SKM-1 treated with dmso at 0.1 percent for 144 hours (cell line): Measurements from ENCODE around the gene SMURF1.

ENCODE experiments used
- DNase-seq: peaks from one replicate; lab custom pipeline; 2025; ENCODE audit not compliant: unreplicated experiment; lab: John Stamatoyannopoulos, UW

Gene SMURF1

GRCh38 chr7:99141841-99142726, 1.8 kb downstream of the SMURF1 start:
- DNase-seq: peak; percentile 41

DNA sequence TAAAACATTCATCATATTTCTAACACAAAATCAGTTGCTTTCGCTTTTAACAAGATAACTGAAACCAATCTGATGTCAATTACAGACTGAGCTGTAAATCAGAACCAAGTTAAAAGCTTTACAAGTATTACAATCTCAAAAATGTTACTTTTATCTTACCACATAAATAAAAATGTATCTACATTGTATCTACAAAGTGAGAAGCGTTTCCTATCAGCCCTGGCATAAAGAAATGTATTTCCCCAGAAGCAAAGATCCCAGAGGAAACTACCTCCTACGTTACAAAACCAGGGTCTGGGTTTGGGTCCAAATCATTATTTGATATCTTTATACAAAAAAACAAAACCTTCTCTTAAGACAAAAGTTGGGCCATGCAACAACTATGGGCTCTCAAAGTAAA, 2.6 kb downstream of the SMURF1 start:
- DNase-seq: no peak

DNA sequence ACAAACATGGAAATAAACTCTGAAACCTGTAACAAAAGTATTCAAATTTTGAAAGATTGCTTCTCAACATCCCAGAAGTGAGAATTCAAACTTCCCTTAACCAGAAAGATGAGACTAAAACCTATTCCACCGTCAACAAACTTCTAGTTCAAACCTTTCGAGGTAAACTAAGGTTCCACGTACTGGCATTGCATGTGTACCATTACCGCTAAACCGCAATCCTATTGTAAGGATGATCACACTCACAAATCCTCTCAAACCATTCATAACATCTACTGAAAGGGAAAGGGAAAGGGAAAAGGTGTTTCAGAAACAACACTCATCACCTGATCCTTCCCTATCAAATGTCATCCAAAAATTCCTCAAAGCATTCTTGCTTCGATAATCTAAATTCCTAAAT, 3.1 kb downstream of the SMURF1 start:
- DNase-seq: no peak

GRCh38 chr7:99139036-99139435, 4.9 kb downstream of the SMURF1 start:
- no peak for DNase-seq

DNA sequence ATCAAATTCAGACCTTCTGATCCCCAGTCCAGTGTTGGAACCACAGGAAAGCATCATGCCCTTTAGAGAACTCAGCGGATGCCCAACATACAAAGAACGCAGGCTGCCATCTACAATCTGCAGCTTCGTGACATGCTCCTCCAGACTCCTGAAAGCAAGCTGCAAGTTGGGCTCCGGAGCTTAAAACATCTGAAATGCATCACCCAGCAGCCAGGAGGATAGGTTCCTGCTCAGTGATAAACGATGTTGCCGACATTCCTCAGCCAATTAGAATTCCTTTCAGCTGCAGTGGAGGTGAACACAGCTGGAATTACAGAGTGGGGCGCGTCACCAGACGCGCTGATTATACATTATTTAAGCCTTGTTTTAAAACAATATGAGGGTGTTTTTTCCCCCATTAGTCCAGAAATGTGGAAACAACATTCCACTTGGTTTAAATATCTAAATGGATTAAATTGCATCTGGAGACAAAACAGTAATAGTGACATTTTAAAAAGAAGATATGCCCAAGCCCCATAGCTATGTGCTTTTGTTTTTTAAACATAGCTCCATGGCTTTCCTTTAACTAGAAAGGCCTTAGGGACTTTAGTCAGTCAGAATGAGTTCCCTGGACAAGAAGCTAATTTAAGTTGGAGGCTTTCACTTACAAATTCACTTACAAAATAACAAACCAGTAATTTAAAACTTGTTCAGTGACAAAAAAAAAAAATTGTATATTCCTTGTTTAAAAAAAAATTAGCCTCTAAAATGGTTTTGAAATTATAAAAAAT, 6.3 kb downstream of the SMURF1 start:
- DNase-seq: no peak

DNA sequence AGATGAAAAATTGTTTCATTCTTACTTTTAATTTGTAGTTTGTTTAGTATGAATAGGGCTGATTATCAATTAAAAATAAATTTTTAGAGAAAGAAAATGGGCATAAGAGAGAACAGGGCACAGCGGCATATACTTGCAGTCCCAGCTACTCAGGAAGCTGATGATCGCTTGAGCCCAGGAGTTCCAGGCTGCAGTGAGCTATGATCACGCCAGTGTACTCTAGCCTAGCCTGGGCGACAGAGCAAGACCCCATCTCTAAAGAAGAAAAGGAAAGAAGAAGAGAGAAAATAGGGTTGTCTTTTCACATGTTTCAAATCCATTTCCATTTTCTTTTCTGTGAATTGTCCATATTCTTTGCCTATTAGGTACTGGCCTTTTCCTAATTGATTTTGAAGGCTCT, 8.0 kb downstream of the SMURF1 start:
- DNase-seq: no peak

GRCh38 chr7:99133766-99134564, 9.9 kb downstream of the SMURF1 start:
- DNase-seq: no peak

GRCh38 chr7:99132595-99133321, 11.2 kb downstream of the SMURF1 start:
- DNase-seq: no peak

DNA sequence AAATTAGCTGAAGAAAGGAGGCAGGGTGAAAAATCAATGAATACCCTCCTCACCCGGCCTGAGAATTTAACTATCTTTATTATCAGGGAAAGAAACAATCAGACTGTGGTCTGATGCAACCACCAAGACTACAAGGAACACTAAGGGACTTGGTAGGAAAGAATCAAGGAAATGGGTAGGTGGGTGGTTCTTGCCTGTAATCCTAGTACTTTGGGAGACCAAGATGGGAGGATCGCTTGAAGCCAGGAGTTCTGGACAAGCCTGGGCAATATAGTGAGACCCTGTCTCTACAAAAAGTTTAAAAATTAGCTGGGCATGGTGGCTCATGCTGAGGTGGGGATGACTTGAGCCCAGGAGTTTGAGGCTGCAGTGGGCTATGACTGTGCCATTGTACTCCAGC, 12.6 kb downstream of the SMURF1 start:
- no peak for DNase-seq

- DNase-seq: no peak
Measured at GRCh38 chr7:99129536-99129935, 14.4 kb downstream of the SMURF1 start.

GRCh38 chr7:99129001-99129400, 14.9 kb downstream of the SMURF1 start:
- no peak for DNase-seq

DNA sequence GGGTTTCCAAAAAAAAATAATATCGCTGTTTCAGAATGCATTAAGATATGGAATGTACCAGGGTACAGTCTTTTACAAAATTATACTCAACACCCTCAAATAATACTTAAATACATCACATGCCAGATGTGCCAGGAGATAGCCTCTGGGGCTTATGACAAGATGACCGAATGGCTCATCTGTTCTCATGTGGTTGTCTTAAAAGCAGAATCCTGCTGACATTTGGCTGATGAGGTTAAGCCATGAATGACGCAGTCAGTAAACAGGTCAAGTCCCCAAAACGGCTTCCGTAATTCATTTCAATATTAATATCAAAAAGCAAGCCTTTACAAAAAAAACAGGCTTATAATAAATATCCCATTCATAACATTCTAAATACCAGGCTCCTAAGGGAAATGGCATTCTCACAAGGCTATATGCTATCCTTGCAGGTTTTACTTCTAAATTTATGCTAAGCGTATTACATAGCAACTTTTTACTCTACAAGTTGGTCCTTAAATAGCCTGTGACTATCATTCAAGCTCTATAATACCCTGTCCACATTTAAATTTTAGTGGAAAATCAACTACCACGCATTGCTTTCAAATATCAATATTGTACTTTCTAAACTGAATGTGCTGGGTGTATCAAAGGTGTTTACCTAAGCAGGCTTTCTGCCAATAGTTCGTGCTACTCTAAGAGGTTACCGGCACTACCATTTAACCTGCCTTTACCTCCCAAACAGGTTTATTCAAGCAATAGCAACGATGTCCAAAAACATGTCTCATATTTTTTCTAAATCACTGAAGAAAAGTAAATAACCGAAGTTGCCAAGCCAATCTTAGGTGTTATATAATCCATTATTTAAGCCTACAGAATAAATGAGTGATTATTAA, 15.6 kb downstream of the SMURF1 start:
- DNase-seq: no peak

GRCh38 chr7:99127636-99128035, 16.3 kb downstream of the SMURF1 start:
- DNase-seq: no peak

- DNase-seq: no peak
Measured at GRCh38 chr7:99126921-99127553, 16.9 kb downstream of the SMURF1 start.

DNA sequence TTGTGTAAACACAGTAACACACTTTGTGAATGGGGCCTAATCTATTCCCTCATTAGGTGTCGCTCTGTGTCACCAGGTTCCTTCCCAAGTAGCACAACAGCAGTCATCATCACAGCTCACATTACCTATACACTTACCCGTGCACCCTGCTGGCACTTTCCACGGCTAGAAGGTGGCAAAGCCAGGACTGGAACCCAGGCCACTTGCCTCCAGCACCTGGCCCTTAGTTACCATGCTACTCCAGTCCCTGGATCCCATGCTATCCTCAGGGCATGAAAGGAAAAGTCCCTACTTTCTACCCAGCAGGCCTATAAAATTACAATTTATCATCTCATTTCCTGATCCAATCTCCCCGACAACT, 18.4 kb downstream of the SMURF1 start:
- DNase-seq: no peak

DNA sequence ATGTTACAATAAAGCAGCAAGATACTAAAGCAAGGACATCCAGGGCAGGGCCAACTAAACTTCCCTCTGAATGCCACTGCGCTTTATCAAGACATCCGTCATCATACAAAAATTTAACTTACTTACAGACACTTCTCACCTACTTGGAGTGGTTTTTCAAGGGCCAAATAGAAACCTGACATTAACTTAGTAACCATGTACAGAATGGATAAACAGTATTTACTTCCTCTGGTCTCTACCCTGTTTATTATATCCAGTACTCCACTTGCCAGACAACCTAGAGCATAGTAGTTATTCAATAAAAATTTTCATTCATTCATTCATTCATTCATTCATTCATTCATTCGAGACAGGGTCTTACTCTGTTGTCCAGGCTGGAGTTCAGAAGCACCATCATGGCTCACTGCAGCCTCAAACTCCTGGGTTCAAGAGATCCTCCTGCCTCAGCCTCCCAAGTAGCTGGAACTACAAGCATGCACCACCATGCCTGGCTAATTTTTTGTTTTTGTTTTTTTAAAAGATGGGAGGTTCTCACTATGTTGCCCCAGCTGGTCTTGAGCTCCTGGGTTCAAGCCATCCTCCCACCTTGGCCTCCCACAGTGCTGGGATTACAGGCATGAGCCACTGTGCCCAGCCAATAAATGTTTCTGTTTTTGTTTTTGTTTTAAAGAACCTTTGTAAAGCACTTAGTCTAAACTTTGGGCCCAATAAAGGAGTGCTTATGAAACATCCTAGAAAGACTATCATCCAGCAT, 19.0 kb downstream of the SMURF1 start:
- DNase-seq: no peak

DNA sequence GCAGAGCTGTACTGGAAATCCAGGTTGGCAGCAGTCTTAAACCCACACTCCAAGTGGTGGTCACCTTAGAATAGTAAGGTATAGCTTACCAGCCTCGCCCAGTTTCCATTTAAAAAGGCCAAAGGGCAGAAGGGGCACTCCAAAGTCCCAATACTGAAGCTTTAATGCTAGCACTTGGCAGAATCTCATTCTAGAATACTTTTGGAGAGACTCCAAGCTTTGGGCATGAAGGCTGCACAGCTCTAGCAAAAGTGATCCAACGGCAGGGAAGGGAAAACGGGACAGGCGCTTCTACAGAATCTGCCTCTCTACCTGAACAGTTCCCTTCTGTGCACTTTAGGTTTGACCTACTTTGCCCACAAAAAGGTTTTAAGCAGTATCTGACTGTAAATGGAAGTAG, 19.7 kb downstream of the SMURF1 start:
- DNase-seq: no peak

- DNase-seq: no peak
Measured at GRCh38 chr7:99123571-99124033, 20.3 kb downstream of the SMURF1 start.

- DNase-seq: no peak
Measured at GRCh38 chr7:99122762-99123161, 21.1 kb downstream of the SMURF1 start.
